Sigmoid colon (tissue), 7 donors: ENCODE results near the gene TIMM10. TPM values are rescaled to one million over a fixed set of nuclear protein-coding genes. Genes with fewer than 3 reads are reported as not detected.

Experiments used
- DNase-seq: peaks from one replicate; pipeline ENCODE4 v3.0.0-alpha.2; 2019
- H3K27ac ChIP-seq, 4 donors: fragments of 200-600 bp; sonication (generic); one replicate each; pipeline ENCODE4 v1.5.1; 2016 to 2019; ENCODE audit warnings: mild to moderate bottlenecking in 1 of 4
- H3K27me3 ChIP-seq, 3 donors: fragments of 200-600 bp; sonication (generic); one replicate each; pipeline ENCODE4 v1.5.1; 2019; ENCODE audit warnings: mild to moderate bottlenecking in 1 of 3
- H3K36me3 ChIP-seq, 4 donors: fragments of 200-600 bp; sonication (generic); one replicate each; pipeline ENCODE4 v1.5.1; 2016 to 2019
- H3K4me1 ChIP-seq, 4 donors: fragments of 200-600 bp; sonication (generic); one replicate each; pipeline ENCODE4 v1.5.1; 2017 to 2019
- H3K4me3 ChIP-seq, 4 donors: fragments of 200-600 bp; sonication (generic); one replicate each; pipeline ENCODE4 v1.5.1; 2017 to 2019; ENCODE audit warnings: mild to moderate bottlenecking in 2 of 4, moderate library complexity in 1 of 4
- H3K9me3 ChIP-seq, 4 donors: fragments of 200-600 bp in 3 of 4; sonication (generic) in 3 of 4; one replicate each; pipeline versions ENCODE4 v1.5.1 to v1.6.1; 2013 to 2019
- EP300 ChIP-seq, 4 donors: sonication (generic); formaldehyde crosslinking; IDR thresholded peaks; one replicate each; pipeline ENCODE4 v1.6.1; 2017; ENCODE audit warnings: antibody characterized with exemption in 4 of 4
- POLR2A ChIP-seq, 2 donors: fragments of 450-650 bp; IDR thresholded peaks; one replicate each; pipeline ENCODE4 v1.6.1; 2016; ENCODE audit warnings: antibody characterized with exemption in 2 of 2, mild to moderate bottlenecking in 2 of 2, moderate library complexity in 2 of 2
- POLR2AphosphoS5 ChIP-seq, 4 donors: sonication (generic); formaldehyde crosslinking; IDR thresholded peaks; one replicate each; pipeline ENCODE4 v1.6.1; 2017; ENCODE audit warnings: antibody characterized with exemption in 4 of 4
- WGBS, 2 donors: extraction: QIAGEN DNeasy Blood & Tissue Kit; methylation state at CpG; one replicate each; pipeline ENCODE4 v1.1.7; 2013; 5-methylcytosine and 5-hydroxymethylcytosine counted together
- intact Hi-C: fragments of 100-400 bp; cut with DNase I; formaldehyde crosslinking; loops from one replicate; pipeline ENCODE4 v1.15.1; 2023
- polyA plus RNA-seq, 3 donors: library from polyadenylated mRNA; stranded (reverse); fragments of 200-250 nt; gene quantifications; one replicate each; pipeline ENCODE4 v1.2.3, GENCODE V29; 2013
- total RNA-seq, 4 donors: library from RNA; depleted of rRNA; stranded (reverse); fragments of >200 nt; gene quantifications; one replicate each; pipeline ENCODE4 v1.1.0, GENCODE V29; 2016
- TF ChIP-seq, protein P1 (sequence below), 4 experiments: fragments of 450-650 bp in 3 of 4; fragments of 200-600 bp in 1 of 4; IDR thresholded peaks; one replicate each; pipeline ENCODE4 v1.5.1; 2016 to 2019; ENCODE audit warnings: antibody characterized with exemption in 4 of 4, mild to moderate bottlenecking in 3 of 4, moderate library complexity in 2 of 4
- donor health status: healthy with polysubstance abuse.
- donor health status: Bipolar disorder and iron deficiency.
- donor health status: healthy.

Gene TIMM10
- total and polyA plus RNA-seq, 7 donors = 22.4 to 62.9 (median 48.0) TPM

GRCh38 chr11:57513911-57514537 lies 16.5 kb downstream of the TIMM10 start:
- 8 to 15% methylated on average over 35 of the region's 35 CpGs for WGBS, 2 donors
- no peaks in the 10 kb centered on the region for H3K27me3 ChIP-seq
- peak; percentile 81 for DNase-seq
- intact Hi-C loops = loop anchor here (2.0 kb wide), 1 partner anchor 13 kb away; no protein-coding TSS in a partner anchor
- H3K27ac ChIP-seq = peak overlapping the region; percentile 68 to 79 (median 76)
- no peaks in the 10 kb centered on the region for H3K9me3 ChIP-seq
- peak overlapping the region; percentile 65 to 82 (median 75) for H3K4me3 ChIP-seq
- TF ChIP-seq POLR2AphosphoS5 (IDR thresholded peaks at IDR 0.05) = no peak
- no peak for TF ChIP-seq EP300 (IDR thresholded peaks at IDR 0.05)
- TF ChIP-seq, protein P1, sequence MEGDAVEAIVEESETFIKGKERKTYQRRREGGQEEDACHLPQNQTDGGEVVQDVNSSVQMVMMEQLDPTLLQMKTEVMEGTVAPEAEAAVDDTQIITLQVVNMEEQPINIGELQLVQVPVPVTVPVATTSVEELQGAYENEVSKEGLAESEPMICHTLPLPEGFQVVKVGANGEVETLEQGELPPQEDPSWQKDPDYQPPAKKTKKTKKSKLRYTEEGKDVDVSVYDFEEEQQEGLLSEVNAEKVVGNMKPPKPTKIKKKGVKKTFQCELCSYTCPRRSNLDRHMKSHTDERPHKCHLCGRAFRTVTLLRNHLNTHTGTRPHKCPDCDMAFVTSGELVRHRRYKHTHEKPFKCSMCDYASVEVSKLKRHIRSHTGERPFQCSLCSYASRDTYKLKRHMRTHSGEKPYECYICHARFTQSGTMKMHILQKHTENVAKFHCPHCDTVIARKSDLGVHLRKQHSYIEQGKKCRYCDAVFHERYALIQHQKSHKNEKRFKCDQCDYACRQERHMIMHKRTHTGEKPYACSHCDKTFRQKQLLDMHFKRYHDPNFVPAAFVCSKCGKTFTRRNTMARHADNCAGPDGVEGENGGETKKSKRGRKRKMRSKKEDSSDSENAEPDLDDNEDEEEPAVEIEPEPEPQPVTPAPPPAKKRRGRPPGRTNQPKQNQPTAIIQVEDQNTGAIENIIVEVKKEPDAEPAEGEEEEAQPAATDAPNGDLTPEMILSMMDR (IDR thresholded peaks at IDR 0.05) = no peak
- TF ChIP-seq POLR2A (IDR thresholded peaks at IDR 0.05) = no peak
- no peaks in the 10 kb centered on the region for H3K36me3 ChIP-seq
- peaks cover 0 to 18% (median 17%) of the 10 kb centered on the region in 4 donors for H3K4me1 ChIP-seq

DNA sequence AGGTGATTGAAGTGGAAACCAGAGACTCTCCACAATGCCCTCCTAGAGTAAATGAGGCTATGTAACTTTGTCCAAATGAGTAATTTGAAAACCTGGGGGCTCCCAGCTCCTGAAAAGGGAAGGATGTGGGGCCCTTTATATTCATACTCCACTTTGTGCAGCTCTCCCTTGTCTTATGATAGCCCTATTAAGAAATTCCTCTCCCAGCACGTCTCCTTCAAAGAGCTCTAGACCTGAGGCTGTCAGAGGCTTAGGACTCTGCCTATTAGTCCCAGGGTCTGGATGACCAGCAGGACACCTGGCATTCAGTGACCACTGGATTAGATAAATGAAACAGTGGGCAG lies 17.1 kb downstream of the TIMM10 start:
- Histone ChIP-seq H3K27me3 (no peaks in the 10 kb centered on the region), H3K36me3 (no peaks in the 10 kb centered on the region), H3K4me3 (no peak overlapping the region), H3K27ac (peak overlapping the region in 3 of 4 donors; percentile 75 to 79 (median 77)), H3K4me1 (peaks cover 0 to 18% (median 17%) of the 10 kb centered on the region in 4 donors), H3K9me3 (no peaks in the 10 kb centered on the region)
- TF ChIP-seq, protein P1 (IDR thresholded peaks at IDR 0.05) = no peak
- TF ChIP-seq EP300 (IDR thresholded peaks at IDR 0.05) (no peak), POLR2AphosphoS5 (IDR thresholded peaks at IDR 0.05) (no peak), POLR2A (IDR thresholded peaks at IDR 0.05) (no peak)
- intact Hi-C loops = no loop called here
- no peak for DNase-seq
- WGBS, 2 donors = 47 to 59% methylated on average over 1 of the region's 1 CpG

DNA sequence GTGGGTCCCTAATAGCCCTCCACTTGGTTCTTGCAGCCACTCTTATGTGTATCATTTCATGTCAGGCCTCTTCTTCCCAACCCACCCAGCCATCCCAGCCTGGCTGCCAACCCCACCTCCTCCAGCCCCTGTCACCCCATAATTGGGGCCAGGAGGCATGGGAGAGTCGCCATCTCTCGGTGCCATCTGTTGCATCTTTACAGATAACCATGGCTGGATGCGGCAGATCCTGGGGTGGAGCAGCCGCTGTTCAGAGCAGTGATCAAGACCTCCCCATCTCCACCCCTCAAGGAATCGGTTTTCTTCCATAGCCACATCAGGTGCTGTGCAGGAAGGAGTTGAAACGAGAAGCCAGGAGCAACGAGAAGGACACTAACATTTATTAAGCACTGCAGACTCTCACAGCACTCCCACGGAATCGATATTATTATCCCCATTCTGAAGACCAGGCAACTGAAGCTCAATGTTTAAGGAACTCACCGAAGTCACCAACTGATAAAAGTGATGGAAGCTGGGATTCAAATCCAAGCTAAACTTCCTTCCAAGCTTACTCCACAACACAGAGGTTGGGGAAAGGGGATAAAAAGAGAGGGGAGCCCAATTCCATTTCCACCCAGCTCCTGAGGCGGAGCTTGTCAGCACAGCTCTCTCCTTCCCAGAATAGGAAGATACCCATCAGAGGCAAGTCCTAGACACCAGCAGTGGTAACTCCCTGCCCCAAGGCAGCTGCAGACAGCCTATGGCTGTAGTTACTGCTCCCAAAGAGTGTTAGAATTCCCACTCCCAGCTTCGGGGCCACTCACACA lies 17.7 kb downstream of the TIMM10 start:
- peaks cover 0 to under 1% (median 0%) of the 10 kb centered on the region in 4 donors for H3K36me3 ChIP-seq
- H3K9me3 ChIP-seq = no peaks in the 10 kb centered on the region
- peak overlapping the region in 2 of 4 donors; percentile 75 to 79 for H3K27ac ChIP-seq
- no peak for DNase-seq
- H3K4me1 ChIP-seq = peaks cover 0 to 18% (median 17%) of the 10 kb centered on the region in 4 donors
- WGBS, 2 donors = 92% methylated on average over 12 of the region's 12 CpGs
- intact Hi-C loops = no loop called here
- TF ChIP-seq EP300 (IDR thresholded peaks at IDR 0.05) = no peak
- no peak for TF ChIP-seq POLR2A (IDR thresholded peaks at IDR 0.05)
- TF ChIP-seq, protein P1 (IDR thresholded peaks at IDR 0.05) = no peak
- no peak overlapping the region for H3K4me3 ChIP-seq
- no peaks in the 10 kb centered on the region for H3K27me3 ChIP-seq

GRCh38 chr11:57511741-57512430 lies 18.7 kb downstream of the TIMM10 start:
- intact Hi-C loops = no loop called here
- TF ChIP-seq POLR2AphosphoS5 (IDR thresholded peaks at IDR 0.05) (no peak), EP300 (IDR thresholded peaks at IDR 0.05) (no peak), POLR2A (IDR thresholded peaks at IDR 0.05) (no peak)
- TF ChIP-seq, protein P1 (IDR thresholded peaks at IDR 0.05) = no peak
- Histone ChIP-seq H3K27me3 (no peaks in the 10 kb centered on the region), H3K4me3 (no peak overlapping the region), H3K36me3 (peaks cover 0 to 10% (median 0%) of the 10 kb centered on the region in 4 donors), H3K4me1 (peaks cover 0 to 18% (median 17%) of the 10 kb centered on the region in 4 donors), H3K9me3 (no peaks in the 10 kb centered on the region), H3K27ac (no peak overlapping the region)
- DNase-seq = no peak
- 87 to 96% methylated on average over 6 of the region's 6 CpGs for WGBS, 2 donors
